HEK293 (cell line): ENCODE data around the gene CCDC167.

Source experiments
- CTCF ChIA-PET: fragments of 350-600 bp; formaldehyde crosslinking; extraction: SDS; loops from one replicate; lab custom pipeline; 2021; ENCODE audit warnings: antibody characterized with exemption; lab: Yijun Ruan, JAX
- POLR2A ChIA-PET: fragments of 300-600 bp; formaldehyde crosslinking; extraction: SDS; loops from one replicate; lab custom pipeline; 2020; ENCODE audit warnings: antibody characterized with exemption, inconsistent platforms; lab: Yijun Ruan, JAX
- H3K27ac ChIP-seq: fragments of 200-500 bp; sonication (Bioruptor generic); 2 replicates; pipeline ENCODE4 v1.5.1; 2014; ENCODE audit warnings: low read depth, low read length, control low read depth, inconsistent platforms; ENCODE audit errors: extremely low read depth
- H3K36me3 ChIP-seq, 2 experiments: fragments of 200-500 bp in 1 of 2; sonication (Bioruptor generic) in 1 of 2; 1 replicate in 1 of 2; 2 replicates in 1 of 2; pipeline ENCODE4 v1.5.1; 2014 to 2017; ENCODE audit warnings: inconsistent platforms in 2 of 2, low read length in 2 of 2; ENCODE audit not compliant: control insufficient read depth in 2 of 2, insufficient read depth in 1 of 2
- H3K4me1 ChIP-seq: fragments of 200-500 bp; sonication (Bioruptor generic); 2 replicates; pipeline ENCODE4 v1.5.1; 2014; ENCODE audit warnings: mild to moderate bottlenecking, low read length, inconsistent platforms; ENCODE audit not compliant: control insufficient read depth, insufficient read depth
- H3K4me3 ChIP-seq: 2 replicates; pipeline ENCODE4 v1.5.1; 2011; ENCODE audit warnings: low read depth, mild to moderate bottlenecking, control low read depth, low read length, moderate library complexity
- H3K9me3 ChIP-seq: fragments of 200-500 bp; sonication (Bioruptor generic); 2 replicates; pipeline ENCODE4 v1.5.1; 2014; ENCODE audit warnings: low read depth, low read length, inconsistent platforms; ENCODE audit not compliant: control insufficient read depth, insufficient read depth
- HOXD13 ChIP-seq: sonication (generic); formaldehyde crosslinking; IDR thresholded peaks from 2 replicates; pipeline ENCODE4 v1.8.0; 2022; ENCODE audit warnings: missing genetic modification reagents, borderline replicate concordance
- KLF9 ChIP-seq: fragments of 450-650 bp; formaldehyde crosslinking; IDR thresholded peaks from 2 replicates; pipeline ENCODE4 v1.5.1; 2016; ENCODE audit warnings: missing biosample characterization, missing genetic modification characterization, low read depth
- WT1 ChIP-seq: fragments of 450-650 bp; formaldehyde crosslinking; IDR thresholded peaks from 2 replicates; pipeline ENCODE4 v1.5.1; 2016; ENCODE audit warnings: missing biosample characterization, missing genetic modification characterization
- ZBTB17 ChIP-seq: fragments of 450-650 bp; formaldehyde crosslinking; IDR thresholded peaks from 2 replicates; pipeline ENCODE4 v1.5.1; 2016; ENCODE audit warnings: missing biosample characterization, missing genetic modification characterization
- ZFP41 ChIP-seq: fragments of 450-650 bp; formaldehyde crosslinking; IDR thresholded peaks from 2 replicates; pipeline ENCODE4 v1.5.1; 2016; ENCODE audit warnings: missing biosample characterization, missing genetic modification characterization, borderline replicate concordance
- ZFP69B ChIP-seq: fragments of 450-650 bp; formaldehyde crosslinking; IDR thresholded peaks from 2 replicates; pipeline ENCODE4 v1.5.1; 2016; ENCODE audit warnings: missing biosample characterization, missing genetic modification characterization
- ZNF132 ChIP-seq: fragments of 450-650 bp; formaldehyde crosslinking; IDR thresholded peaks from 2 replicates; pipeline ENCODE4 v1.5.1; 2017; ENCODE audit warnings: missing biosample characterization, missing genetic modification characterization, borderline replicate concordance
- ZNF146 ChIP-seq: fragments of 450-650 bp; formaldehyde crosslinking; IDR thresholded peaks from 2 replicates; pipeline ENCODE4 v1.5.1; 2016; ENCODE audit warnings: missing biosample characterization, missing genetic modification characterization
- ZNF266 ChIP-seq: fragments of 450-650 bp; formaldehyde crosslinking; IDR thresholded peaks from 2 replicates; pipeline ENCODE4 v1.5.1; 2016; ENCODE audit warnings: missing biosample characterization, missing genetic modification characterization, low read depth
- ZNF274 ChIP-seq, 2 experiments: fragments of 200-500 bp in 1 of 2; fragments of 450-650 bp in 1 of 2; sonication (Bioruptor generic) in 1 of 2; formaldehyde crosslinking in 1 of 2; IDR thresholded peaks; 2 replicates each; pipeline versions ENCODE4 v1.5.1 to v1.6.1; 2014 to 2016; ENCODE audit warnings: borderline replicate concordance in 1 of 2, inconsistent platforms in 1 of 2, low read length in 1 of 2, missing biosample characterization in 1 of 2, missing genetic modification characterization in 1 of 2
- ZNF354C ChIP-seq: fragments of 450-650 bp; formaldehyde crosslinking; IDR thresholded peaks from 2 replicates; pipeline ENCODE4 v1.5.1; 2016; ENCODE audit warnings: missing biosample characterization, missing genetic modification characterization, low read depth, borderline replicate concordance
- ZNF394 ChIP-seq: fragments of 450-650 bp; formaldehyde crosslinking; IDR thresholded peaks from 2 replicates; pipeline ENCODE4 v1.5.1; 2016; ENCODE audit warnings: missing biosample characterization, missing genetic modification characterization, mild to moderate bottlenecking, moderate library complexity, borderline replicate concordance
- ZNF544 ChIP-seq: fragments of 450-650 bp; formaldehyde crosslinking; IDR thresholded peaks from 2 replicates; pipeline ENCODE4 v1.5.0; 2017; ENCODE audit warnings: missing biosample characterization, missing genetic modification characterization
- ZNF560 ChIP-seq: fragments of 450-650 bp; formaldehyde crosslinking; IDR thresholded peaks from 2 replicates; pipeline ENCODE4 v1.5.1; 2017; ENCODE audit warnings: missing biosample characterization, missing genetic modification characterization, borderline replicate concordance
- ZNF600 ChIP-seq: fragments of 450-650 bp; formaldehyde crosslinking; IDR thresholded peaks from 2 replicates; pipeline ENCODE4 v1.5.1; 2016; ENCODE audit warnings: missing biosample characterization, missing genetic modification characterization
- ZNF629 ChIP-seq: fragments of 450-650 bp; formaldehyde crosslinking; IDR thresholded peaks from 2 replicates; pipeline ENCODE4 v1.5.1; 2017; ENCODE audit warnings: missing biosample characterization, missing genetic modification characterization
- ZNF654 ChIP-seq: fragments of 450-650 bp; formaldehyde crosslinking; IDR thresholded peaks from 2 replicates; pipeline ENCODE4 v1.5.1; 2016; ENCODE audit warnings: low read depth, missing biosample characterization, missing genetic modification characterization
- ZNF664 ChIP-seq: fragments of 450-650 bp; formaldehyde crosslinking; IDR thresholded peaks from 2 replicates; pipeline ENCODE4 v1.5.1; 2016; ENCODE audit warnings: missing biosample characterization, missing genetic modification characterization
- ZNF792 ChIP-seq: fragments of 450-650 bp; formaldehyde crosslinking; IDR thresholded peaks from 2 replicates; pipeline ENCODE4 v1.5.1; 2016; ENCODE audit warnings: missing biosample characterization, missing genetic modification characterization
- TF ChIP-seq, protein P1 (sequence below): fragments of 450-650 bp; formaldehyde crosslinking; IDR thresholded peaks from 2 replicates; pipeline ENCODE4 v1.5.1; 2016; ENCODE audit warnings: missing biosample characterization, missing genetic modification characterization, low read depth
- TF ChIP-seq, protein P2 (sequence below): fragments of 450-650 bp; formaldehyde crosslinking; IDR thresholded peaks from 2 replicates; pipeline ENCODE4 v1.5.1; 2017; ENCODE audit warnings: missing biosample characterization, missing genetic modification characterization
- TF ChIP-seq, protein P3 (sequence below): fragments of 450-650 bp; formaldehyde crosslinking; IDR thresholded peaks from 2 replicates; pipeline ENCODE4 v1.5.1; 2016; ENCODE audit warnings: missing biosample characterization, missing genetic modification characterization
- TF ChIP-seq, protein P4 (sequence below): fragments of 450-650 bp; formaldehyde crosslinking; IDR thresholded peaks from 2 replicates; pipeline ENCODE4 v1.5.1; 2016; ENCODE audit warnings: missing biosample characterization, missing genetic modification characterization
- TF ChIP-seq, protein P5 (sequence below): fragments of 450-650 bp; formaldehyde crosslinking; IDR thresholded peaks from 2 replicates; pipeline ENCODE4 v1.5.1; 2016; ENCODE audit warnings: missing biosample characterization, missing genetic modification characterization
- TF ChIP-seq, protein P6 (sequence below): fragments of 450-650 bp; formaldehyde crosslinking; IDR thresholded peaks from 2 replicates; pipeline ENCODE4; 2016; ENCODE audit warnings: missing biosample characterization, missing genetic modification characterization

Gene CCDC167

DNA sequence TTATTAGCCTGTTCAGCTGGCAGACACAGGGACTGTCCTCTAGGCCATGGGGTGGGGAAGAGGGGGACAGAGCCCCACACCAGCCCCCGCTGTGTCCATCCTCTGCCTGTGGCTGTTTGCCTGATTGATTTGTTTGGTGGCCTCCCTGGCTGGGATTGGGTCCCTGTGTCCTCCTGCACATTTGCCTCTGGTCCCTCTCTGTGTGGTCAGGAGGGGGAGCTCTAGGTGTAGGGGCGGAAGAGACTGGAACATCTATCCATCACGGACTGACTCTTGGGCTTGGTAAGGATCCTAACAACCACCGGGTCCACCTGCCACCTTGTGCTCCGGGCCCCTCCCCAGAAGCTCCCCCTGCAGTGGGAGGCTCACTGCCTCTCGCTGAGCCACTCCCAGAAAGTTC lies 38.4 kb upstream of the CCDC167 start:
- H3K4me3 ChIP-seq = no peak overlapping the region
- no peak overlapping the region for H3K27ac ChIP-seq
- ChIA-PET POLR2A (interaction anchor here (0.8 to 1.0 kb wide), 3 partner anchors 17 to 154 kb away, joined by 3 to 4 read pairs (median 3); no protein-coding TSS in a partner anchor), CTCF (interaction anchor here (0.5 to 7.0 kb wide), 37 partner anchors 9 to 549 kb away, joined by 3 to 110 read pairs (median 4); partner anchors contain the start of gene MDGA1)
- no peaks in the 10 kb centered on the region for H3K9me3 ChIP-seq
- H3K36me3 ChIP-seq = no peaks in the 10 kb centered on the region
- H3K4me1 ChIP-seq = peaks cover 3% of the 10 kb centered on the region; the same call in 1 of the 2 replicates
- no peak for TF ChIP-seq KLF9 (tag by site-specific recombination)
- TF ChIP-seq HOXD13 (CRISPR knock-in tag) = no peak
- TF ChIP-seq, protein P1, sequence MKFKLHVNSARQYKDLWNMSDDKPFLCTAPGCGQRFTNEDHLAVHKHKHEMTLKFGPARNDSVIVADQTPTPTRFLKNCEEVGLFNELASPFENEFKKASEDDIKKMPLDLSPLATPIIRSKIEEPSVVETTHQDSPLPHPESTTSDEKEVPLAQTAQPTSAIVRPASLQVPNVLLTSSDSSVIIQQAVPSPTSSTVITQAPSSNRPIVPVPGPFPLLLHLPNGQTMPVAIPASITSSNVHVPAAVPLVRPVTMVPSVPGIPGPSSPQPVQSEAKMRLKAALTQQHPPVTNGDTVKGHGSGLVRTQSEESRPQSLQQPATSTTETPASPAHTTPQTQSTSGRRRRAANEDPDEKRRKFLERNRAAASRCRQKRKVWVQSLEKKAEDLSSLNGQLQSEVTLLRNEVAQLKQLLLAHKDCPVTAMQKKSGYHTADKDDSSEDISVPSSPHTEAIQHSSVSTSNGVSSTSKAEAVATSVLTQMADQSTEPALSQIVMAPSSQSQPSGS = no peak
- TF ChIP-seq, protein P2, sequence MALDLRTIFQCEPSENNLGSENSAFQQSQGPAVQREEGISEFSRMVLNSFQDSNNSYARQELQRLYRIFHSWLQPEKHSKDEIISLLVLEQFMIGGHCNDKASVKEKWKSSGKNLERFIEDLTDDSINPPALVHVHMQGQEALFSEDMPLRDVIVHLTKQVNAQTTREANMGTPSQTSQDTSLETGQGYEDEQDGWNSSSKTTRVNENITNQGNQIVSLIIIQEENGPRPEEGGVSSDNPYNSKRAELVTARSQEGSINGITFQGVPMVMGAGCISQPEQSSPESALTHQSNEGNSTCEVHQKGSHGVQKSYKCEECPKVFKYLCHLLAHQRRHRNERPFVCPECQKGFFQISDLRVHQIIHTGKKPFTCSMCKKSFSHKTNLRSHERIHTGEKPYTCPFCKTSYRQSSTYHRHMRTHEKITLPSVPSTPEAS (tag by site-specific recombination) = no peak
- no peak for TF ChIP-seq ZNF354C (tag by site-specific recombination)
- peak; percentile 19; the same call in 1 of the 2 replicates for TF ChIP-seq ZBTB17 (tag by site-specific recombination)
- TF ChIP-seq, protein P3, sequence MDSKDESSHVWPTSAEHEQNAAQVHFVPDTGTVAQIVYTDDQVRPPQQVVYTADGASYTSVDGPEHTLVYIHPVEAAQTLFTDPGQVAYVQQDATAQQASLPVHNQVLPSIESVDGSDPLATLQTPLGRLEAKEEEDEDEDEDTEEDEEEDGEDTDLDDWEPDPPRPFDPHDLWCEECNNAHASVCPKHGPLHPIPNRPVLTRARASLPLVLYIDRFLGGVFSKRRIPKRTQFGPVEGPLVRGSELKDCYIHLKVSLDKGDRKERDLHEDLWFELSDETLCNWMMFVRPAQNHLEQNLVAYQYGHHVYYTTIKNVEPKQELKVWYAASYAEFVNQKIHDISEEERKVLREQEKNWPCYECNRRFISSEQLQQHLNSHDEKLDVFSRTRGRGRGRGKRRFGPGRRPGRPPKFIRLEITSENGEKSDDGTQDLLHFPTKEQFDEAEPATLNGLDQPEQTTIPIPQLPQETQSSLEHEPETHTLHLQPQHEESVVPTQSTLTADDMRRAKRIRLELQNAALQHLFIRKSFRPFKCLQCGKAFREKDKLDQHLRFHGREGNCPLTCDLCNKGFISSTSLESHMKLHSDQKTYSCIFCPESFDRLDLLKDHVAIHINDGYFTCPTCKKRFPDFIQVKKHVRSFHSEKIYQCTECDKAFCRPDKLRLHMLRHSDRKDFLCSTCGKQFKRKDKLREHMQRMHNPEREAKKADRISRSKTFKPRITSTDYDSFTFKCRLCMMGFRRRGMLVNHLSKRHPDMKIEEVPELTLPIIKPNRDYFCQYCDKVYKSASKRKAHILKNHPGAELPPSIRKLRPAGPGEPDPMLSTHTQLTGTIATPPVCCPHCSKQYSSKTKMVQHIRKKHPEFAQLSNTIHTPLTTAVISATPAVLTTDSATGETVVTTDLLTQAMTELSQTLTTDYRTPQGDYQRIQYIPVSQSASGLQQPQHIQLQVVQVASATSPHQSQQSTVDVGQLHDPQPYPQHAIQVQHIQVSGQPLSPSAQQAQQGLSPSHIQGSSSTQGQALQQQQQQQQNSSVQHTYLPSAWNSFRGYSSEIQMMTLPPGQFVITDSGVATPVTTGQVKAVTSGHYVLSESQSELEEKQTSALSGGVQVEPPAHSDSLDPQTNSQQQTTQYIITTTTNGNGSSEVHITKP = no peak
- TF ChIP-seq, protein P4, sequence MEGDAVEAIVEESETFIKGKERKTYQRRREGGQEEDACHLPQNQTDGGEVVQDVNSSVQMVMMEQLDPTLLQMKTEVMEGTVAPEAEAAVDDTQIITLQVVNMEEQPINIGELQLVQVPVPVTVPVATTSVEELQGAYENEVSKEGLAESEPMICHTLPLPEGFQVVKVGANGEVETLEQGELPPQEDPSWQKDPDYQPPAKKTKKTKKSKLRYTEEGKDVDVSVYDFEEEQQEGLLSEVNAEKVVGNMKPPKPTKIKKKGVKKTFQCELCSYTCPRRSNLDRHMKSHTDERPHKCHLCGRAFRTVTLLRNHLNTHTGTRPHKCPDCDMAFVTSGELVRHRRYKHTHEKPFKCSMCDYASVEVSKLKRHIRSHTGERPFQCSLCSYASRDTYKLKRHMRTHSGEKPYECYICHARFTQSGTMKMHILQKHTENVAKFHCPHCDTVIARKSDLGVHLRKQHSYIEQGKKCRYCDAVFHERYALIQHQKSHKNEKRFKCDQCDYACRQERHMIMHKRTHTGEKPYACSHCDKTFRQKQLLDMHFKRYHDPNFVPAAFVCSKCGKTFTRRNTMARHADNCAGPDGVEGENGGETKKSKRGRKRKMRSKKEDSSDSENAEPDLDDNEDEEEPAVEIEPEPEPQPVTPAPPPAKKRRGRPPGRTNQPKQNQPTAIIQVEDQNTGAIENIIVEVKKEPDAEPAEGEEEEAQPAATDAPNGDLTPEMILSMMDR (tag by site-specific recombination) = peak; percentile 75
- no peak for TF ChIP-seq ZNF664 (tag by site-specific recombination)
- TF ChIP-seq ZNF600 (tag by site-specific recombination) = peak; percentile 50; the same call in 1 of the 2 replicates
- TF ChIP-seq, protein P5, sequence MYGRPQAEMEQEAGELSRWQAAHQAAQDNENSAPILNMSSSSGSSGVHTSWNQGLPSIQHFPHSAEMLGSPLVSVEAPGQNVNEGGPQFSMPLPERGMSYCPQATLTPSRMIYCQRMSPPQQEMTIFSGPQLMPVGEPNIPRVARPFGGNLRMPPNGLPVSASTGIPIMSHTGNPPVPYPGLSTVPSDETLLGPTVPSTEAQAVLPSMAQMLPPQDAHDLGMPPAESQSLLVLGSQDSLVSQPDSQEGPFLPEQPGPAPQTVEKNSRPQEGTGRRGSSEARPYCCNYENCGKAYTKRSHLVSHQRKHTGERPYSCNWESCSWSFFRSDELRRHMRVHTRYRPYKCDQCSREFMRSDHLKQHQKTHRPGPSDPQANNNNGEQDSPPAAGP (tag by site-specific recombination) = no peak
- TF ChIP-seq, protein P6, sequence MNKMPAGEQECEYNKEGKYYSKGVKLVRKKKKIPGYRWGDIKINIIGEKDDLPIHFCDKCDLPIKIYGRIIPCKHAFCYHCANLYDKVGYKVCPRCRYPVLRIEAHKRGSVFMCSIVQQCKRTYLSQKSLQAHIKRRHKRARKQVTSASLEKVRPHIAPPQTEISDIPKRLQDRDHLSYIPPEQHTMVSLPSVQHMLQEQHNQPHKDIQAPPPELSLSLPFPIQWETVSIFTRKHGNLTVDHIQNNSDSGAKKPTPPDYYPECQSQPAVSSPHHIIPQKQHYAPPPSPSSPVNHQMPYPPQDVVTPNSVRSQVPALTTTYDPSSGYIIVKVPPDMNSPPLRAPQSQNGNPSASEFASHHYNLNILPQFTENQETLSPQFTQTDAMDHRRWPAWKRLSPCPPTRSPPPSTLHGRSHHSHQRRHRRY = no peak
- no peak for TF ChIP-seq ZNF629 (tag by site-specific recombination)
- no peak for TF ChIP-seq ZNF274 (IDR thresholded peaks at IDR 0.05; ENCODE audit: low read length)
- TF ChIP-seq ZNF274 (tag by site-specific recombination; IDR thresholded peaks at IDR 0.05; ENCODE audit: borderline replicate concordance) = no peak
- TF ChIP-seq ZNF544 (tag by site-specific recombination) = no peak
- TF ChIP-seq ZNF654 (tag by site-specific recombination) = peak; percentile 75
- TF ChIP-seq ZNF146 (tag by site-specific recombination) = no peak
- no peak for TF ChIP-seq ZNF132 (tag by site-specific recombination)
- no peak for TF ChIP-seq ZFP69B
- no peak for TF ChIP-seq ZNF560 (tag by site-specific recombination)
- no peak for TF ChIP-seq ZNF792 (tag by site-specific recombination)
- no peak for TF ChIP-seq ZNF266 (tag by site-specific recombination)
- no peak for TF ChIP-seq ZNF394 (tag by site-specific recombination)
- TF ChIP-seq WT1 (tag by site-specific recombination) = no peak
- no peak for TF ChIP-seq ZFP41 (tag by site-specific recombination)
